C4-2B (cell line): ENCODE data around the gene XG.

ENCODE experiments used
- CTCF ChIP-seq: fragments of 450-650 bp; conservative IDR thresholded peaks from 2 replicates; pipeline ENCODE4 v1.5.1; 2017; ENCODE audit warnings: mild to moderate bottlenecking
- ZFX ChIP-seq: fragments of 450-650 bp; IDR thresholded peaks from 2 replicates; pipeline ENCODE4 v1.6.1; 2017

GRCh38 chrX:2793752-2794151 is 41.9 kb downstream of the XG start:
- TF ChIP-seq CTCF = no peak
- TF ChIP-seq ZFX = no peak
